ENCODE measurements around the gene CEACAM1. TPM values are rescaled to one million over a fixed set of nuclear protein-coding genes. Genes with fewer than 3 reads are reported as not detected.

CEACAM1 gene
- total and polyA plus RNA-seq, 9 of the 15 experiments (the other 6 are each of a cell fraction or from before 2014, with no cell fraction given) = 0.04 to 0.16 (median 0.10) TPM; not detected in 1

GRCh38 chr19:42563352-42564210 lies 35.3 kb upstream of the CEACAM1 start (continued):
- TF ChIP-seq CTCF (IDR thresholded peaks at IDR 0.05 in 2 of 3, conservative IDR thresholded peaks at IDR 0.05 in 1 of 3; ENCODE audit: insufficient read depth in 2 of 3, low read depth in 1 of 3, low read length in 3 of 3) = peak; percentile 69 to 71 (median 70)

GRCh38 chr19:42561512-42561911 lies 33.2 kb upstream of the CEACAM1 start:
- Histone ChIP-seq H3K9ac (ENCODE audit: insufficient read depth in 1 of 2, low read depth in 2 of 2, low read length in 2 of 2) (no peak overlapping the region), H3K4me3 (no peak overlapping the region), H3K27me3 (ENCODE audit: control insufficient read depth in 2 of 2, insufficient read depth in 2 of 2, low read length in 2 of 2) (no peaks in the 10 kb centered on the region; a peak in 1 of 5 replicates), H3K9me1 (ENCODE audit: control insufficient read depth, insufficient read depth, low read length) (no peaks in the 10 kb centered on the region), H3K4me1 (replicated peaks in 1 of 2; ENCODE audit: control insufficient read depth in 2 of 2, insufficient read depth in 2 of 2, low read length in 2 of 2) (no peaks in the 10 kb centered on the region), H3K9me3 (replicated peaks; ENCODE audit: control insufficient read depth, insufficient read depth, low read depth, low read length) (no peaks in the 10 kb centered on the region), H2AFZ (ENCODE audit: low read depth, low read length) (no peak overlapping the region), H3K79me2 (ENCODE audit: control insufficient read depth, insufficient read depth, low read length) (no peaks in the 10 kb centered on the region), H3K27ac (ENCODE audit: extremely low read depth, low read depth, low read length) (no peak overlapping the region), H3K36me3 (ENCODE audit: control insufficient read depth, insufficient read depth, low read length) (no peaks in the 10 kb centered on the region), H3K4me2 (ENCODE audit: insufficient read depth, low read length) (no peak overlapping the region), H4K20me1 (replicated peaks; ENCODE audit: control insufficient read depth, insufficient read depth, low read length) (no peaks in the 10 kb centered on the region)
- 0% methylated on average over 1 of the region's 2 CpGs for WGBS (ENCODE audit: insufficient coverage, low coverage, missing lambda C conversion rate)
- FAIRE-seq = no peak
- intact Hi-C loops (cut with micrococcal nuclease) = no loop called here
- no TSS peak for BruUV-seq (replicated peaks)
- DNase-seq (ENCODE audit: extremely low read depth in 1 of 4, low spot score in 3 of 4) = no peak
- CTCF ChIA-PET (ENCODE audit: low intra/inter-chr PET ratio) = no interaction called here
- TF ChIP-seq LCOR (CRISPR knock-in tag; IDR thresholded peaks at IDR 0.05) (no peak), CLOCK (CRISPR knock-in tag; IDR thresholded peaks at IDR 0.05; ENCODE audit: borderline replicate concordance) (no peak), ZNF217 (CRISPR knock-in tag; IDR thresholded peaks at IDR 0.05) (no peak), RB1 (IDR thresholded peaks at IDR 0.05; ENCODE audit: low read depth) (no peak), HLTF (IDR thresholded peaks at IDR 0.05) (no peak), HMG20A (CRISPR knock-in tag; conservative IDR thresholded peaks at IDR 0.05) (no peak), CTCF (IDR thresholded peaks at IDR 0.05 in 2 of 3, conservative IDR thresholded peaks at IDR 0.05 in 1 of 3; ENCODE audit: insufficient read depth in 2 of 3, low read depth in 1 of 3, low read length in 3 of 3) (0 out of 6 replicates have a peak, but pooled peaks of 2 of the 3 experiments have one; percentile 3 to 22), ZNF263 (CRISPR knock-in tag; IDR thresholded peaks at IDR 0.05; ENCODE audit: borderline replicate concordance) (peak; percentile 81), ETS2 (tag; IDR thresholded peaks at IDR 0.05; ENCODE audit: borderline replicate concordance, poor library complexity, severe bottlenecking) (no peak)
- ATAC-seq = 0 out of 3 replicates have a peak, but pooled peaks have one; percentile 37
- in situ Hi-C loops (cut with MboI) = no loop called here
- POLR2A ChIA-PET = no interaction called here

All from K562 (cell line).